HCT116 (cell line): ENCODE results near the gene MMP15. TPM values are rescaled to one million over a fixed set of nuclear protein-coding genes. Genes with fewer than 3 reads are reported as not detected.

Source experiments
- ATAC-seq: fragments of 200-7000 bp; cut with Tn5 transposase; 2 replicates; pipeline ENCODE4 v1.9.1; 2020; ENCODE audit warnings: mild to moderate bottlenecking, moderate library complexity
- BruUV-seq: library from RNA; stranded (reverse); fragments of 400-500 nt; replicated peaks from 2 replicates; lab custom pipeline; 2021; lab: Mats Ljungman, UMichigan
- CTCF ChIA-PET: fragments of 300-600 bp; sonication (Branson Sonifier 250); formaldehyde crosslinking; loops from one replicate; lab custom pipeline; 2021; ENCODE audit warnings: antibody characterized with exemption; lab: Charles Lee
- POLR2A ChIA-PET: fragments of 300-600, 350-600 bp; sonication (Branson Sonifier 250); formaldehyde crosslinking; loops from one replicate; lab custom pipeline; 2021; ENCODE audit warnings: antibody characterized with exemption; lab: Charles Lee
- RAD21 ChIA-PET, 2 experiments: fragments of 300-600 bp; sonication (Branson Sonifier 250); formaldehyde crosslinking; loops; one replicate each; lab custom pipeline; 2023; ENCODE audit warnings: low total read pairs in 2 of 2; ENCODE audit not compliant: uncharacterized antibody in 2 of 2, unreplicated experiment in 2 of 2, low non-redundant PET in 1 of 2; lab: Charles Lee
- DNase-seq: peaks from one replicate; pipeline ENCODE4 v3.0.0-alpha.2; 2010; ENCODE audit warnings: low read depth, low spot score
- H2AFZ ChIP-seq: fragments of 200-600 bp; shearing (Covaris generic), sonication (generic); 2 replicates; pipeline ENCODE4 v1.6.1; 2017; ENCODE audit warnings: low read depth, mixed run types, mixed read lengths, antibody characterized with exemption, low read length; ENCODE audit not compliant: poor library complexity, severe bottlenecking
- H3K27ac ChIP-seq: 2 replicates; pipeline ENCODE4 v1.5.1; 2012; ENCODE audit warnings: low read depth, low read length
- H3K27me3 ChIP-seq: fragments of 200-600 bp; sonication (generic); 2 replicates; pipeline ENCODE4 v1.6.1; 2016; ENCODE audit warnings: mixed run types, low read length, mixed read lengths; ENCODE audit not compliant: insufficient read depth
- H3K36me3 ChIP-seq, 2 experiments: fragments of 200-500 bp in 1 of 2; fragments of 200-600 bp in 1 of 2; sonication (Bioruptor generic) in 1 of 2; sonication (generic) in 1 of 2; 2 replicates each; pipeline versions ENCODE4 v1.5.1 to v1.6.1; 2014 to 2016; ENCODE audit warnings: low read length in 2 of 2, inconsistent platforms in 1 of 2, mixed read lengths in 1 of 2, mixed run types in 1 of 2; ENCODE audit not compliant: insufficient read depth in 2 of 2, control insufficient read depth in 1 of 2
- H3K4me1 ChIP-seq, 2 experiments: fragments of 200-600 bp in 1 of 2; sonication (generic) in 1 of 2; 2 replicates each; pipeline versions ENCODE4 v1.5.1 to v1.6.1; 2012 to 2017; ENCODE audit warnings: low read length in 2 of 2, inconsistent platforms in 1 of 2, mild to moderate bottlenecking in 1 of 2, mixed read lengths in 1 of 2, mixed run types in 1 of 2, moderate library complexity in 1 of 2; ENCODE audit not compliant: insufficient read depth in 2 of 2, control insufficient read depth in 1 of 2
- H3K4me2 ChIP-seq: fragments of 200-600 bp; sonication (generic); 2 replicates; pipeline ENCODE4 v1.6.1; 2017; ENCODE audit warnings: mixed run types, low read length, mixed read lengths
- H3K4me3 ChIP-seq, 2 experiments: fragments of 200-600 bp in 1 of 2; sonication (generic) in 1 of 2; replicated peaks in 1 of 2; 2 replicates each; pipeline ENCODE4 v1.5.1; 2011 to 2016; ENCODE audit warnings: low read length in 2 of 2, control low read depth in 1 of 2, low read depth in 1 of 2, mild to moderate bottlenecking in 1 of 2, mixed read lengths in 1 of 2, mixed run types in 1 of 2
- H3K79me2 ChIP-seq: fragments of 200-600 bp; sonication (generic); 2 replicates; pipeline ENCODE4 v1.6.1; 2017; ENCODE audit warnings: mild to moderate bottlenecking, mixed run types, low read length, moderate library complexity, mixed read lengths; ENCODE audit not compliant: insufficient read depth
- H3K9ac ChIP-seq: fragments of 200-600 bp; sonication (generic); 2 replicates; pipeline ENCODE4 v1.6.1; 2016; ENCODE audit warnings: low read length, mixed read lengths
- H3K9me2 ChIP-seq: fragments of 200-600 bp; sonication (generic), shearing (Covaris generic); 2 replicates; pipeline ENCODE4 v1.6.1; 2017; ENCODE audit warnings: mixed run types, mild to moderate bottlenecking, moderate library complexity; ENCODE audit not compliant: insufficient read depth
- H3K9me3 ChIP-seq, 2 experiments: fragments of 200-500 bp in 1 of 2; fragments of 200-600 bp in 1 of 2; sonication (Bioruptor generic) in 1 of 2; sonication (generic) in 1 of 2; 2 replicates each; pipeline ENCODE4 v1.6.1; 2014 to 2017; ENCODE audit warnings: low read length in 2 of 2, mixed read lengths in 2 of 2, inconsistent platforms in 1 of 2, low read depth in 1 of 2, mild to moderate bottlenecking in 1 of 2, mixed run types in 1 of 2, moderate library complexity in 1 of 2; ENCODE audit not compliant: control insufficient read depth in 1 of 2, insufficient read depth in 1 of 2
- H4K20me1 ChIP-seq: fragments of 200-600 bp; sonication (generic), shearing (Covaris generic); 2 replicates; pipeline ENCODE4 v1.6.1; 2017; ENCODE audit warnings: mixed run types, mild to moderate bottlenecking, moderate library complexity; ENCODE audit not compliant: insufficient read depth
- CTCF ChIP-seq, 3 experiments: fragments of 200-600 bp in 1 of 3; sonication (generic) in 1 of 3; IDR thresholded peaks in 2 of 3; conservative IDR thresholded peaks in 1 of 3; 2 replicates each; pipeline ENCODE4 v1.5.1; 2012 to 2017; ENCODE audit warnings: low read depth in 2 of 3, low read length in 2 of 3, antibody characterized with exemption in 1 of 3, borderline replicate concordance in 1 of 3, control low read depth in 1 of 3, mild to moderate bottlenecking in 1 of 3, mixed read lengths in 1 of 3, mixed run types in 1 of 3, moderate library complexity in 1 of 3; ENCODE audit not compliant: insufficient read depth in 1 of 3
- EZH2phosphoT487 ChIP-seq: fragments of 200-600 bp; IDR thresholded peaks from 2 replicates; pipeline ENCODE4 v1.6.1; 2018; ENCODE audit warnings: antibody characterized with exemption, borderline replicate concordance
- POLR2AphosphoS5 ChIP-seq: IDR thresholded peaks from 2 replicates; pipeline ENCODE4 v1.6.1; 2011; ENCODE audit warnings: mild to moderate bottlenecking, low read depth, low read length, moderate library complexity
- RAD21 ChIP-seq: IDR thresholded peaks from 2 replicates; pipeline ENCODE4 v1.6.1; 2012; ENCODE audit warnings: low read depth, mild to moderate bottlenecking
- intact Hi-C: fragments of 100-400 bp; cut with micrococcal nuclease; formaldehyde crosslinking; loops from 2 replicates; pipeline ENCODE4 v1.10.0; 2022
- total RNA-seq: library from RNA; stranded (reverse); gene quantifications from one replicate; pipeline ENCODE4 v1.2.1, GENCODE V29; 2021; ENCODE audit not compliant: unreplicated experiment

Gene MMP15
- total RNA-seq, 1 experiment from 2014 or later: 38.5 TPM

GRCh38 chr16:58020628-58021521 is 4.7 kb upstream of the MMP15 start:
- H3K4me2 ChIP-seq: no peak overlapping the region
- DNase-seq: no peak
- peak; percentile 27; the same call in 1 of the 2 replicates for ATAC-seq
- ChIA-PET POLR2A (no interaction called here), RAD21 (no interaction called here), CTCF (no interaction called here)
- intact Hi-C loops: loop anchor here (1.0 to 10.0 kb wide), 6 partner anchors 101 to 736 kb away; partner anchors contain the start of gene CSNK2A2
- no peak overlapping the region for H2AFZ ChIP-seq
- H3K4me1 ChIP-seq: peaks cover 17 to 30% of the 10 kb centered on the region in 2 experiments; a peak in 3 of 4 replicates
- no peaks in the 10 kb centered on the region for H3K9me3 ChIP-seq
- no peaks in the 10 kb centered on the region for H3K27me3 ChIP-seq
- no peak overlapping the region for H3K4me3 ChIP-seq
- H3K79me2 ChIP-seq: no peaks in the 10 kb centered on the region; the same call in 1 of the 2 replicates
- BruUV-seq: TSS peak; percentile 97
- H4K20me1 ChIP-seq: no peaks in the 10 kb centered on the region
- H3K27ac ChIP-seq: 0 out of 2 replicates have a peak overlapping the region, but pooled peaks have one; percentile 1
- H3K9ac ChIP-seq: no peak overlapping the region
- peak; percentile 85 for TF ChIP-seq RAD21
- TF ChIP-seq POLR2AphosphoS5: no peak
- TF ChIP-seq EZH2phosphoT487: no peak
- peak; percentile 80 to 96 (median 81) for TF ChIP-seq CTCF (IDR thresholded peaks at IDR 0.05 in 2 of 3, conservative IDR thresholded peaks at IDR 0.05 in 1 of 3; ENCODE audit: borderline replicate concordance in 1 of 3, insufficient read depth in 1 of 3, low read depth in 2 of 3, low read length in 2 of 3)
- TF ChIP-seq, all 23 proteins: peak for 2
- H3K9me2 ChIP-seq: no peaks in the 10 kb centered on the region
- H3K36me3 ChIP-seq: no peaks in the 10 kb centered on the region; a peak in 1 of 4 replicates
